Progenitor cell of endocrine pancreas (in vitro differentiated cells): ENCODE measurements around the gene USP27X. TPM values are rescaled to one million over a fixed set of nuclear protein-coding genes. Genes with fewer than 3 reads are reported as not detected.

Experiments
- DNase-seq: peaks from one replicate; pipeline ENCODE4 v3.0.0; 2021; ENCODE audit warnings: low spot score; ENCODE audit not compliant: unreplicated experiment
- H3K27ac Mint-ChIP-seq: 2 replicates; pipeline ENCODE4 v1.8.0; 2021; ENCODE audit warnings: mild to moderate bottlenecking, moderate library complexity, mixed read lengths
- H3K27me3 Mint-ChIP-seq: 2 replicates; pipeline ENCODE4 v1.8.0; 2021; ENCODE audit warnings: mixed read lengths
- H3K36me3 Mint-ChIP-seq: 2 replicates; pipeline ENCODE4 v1.8.0; 2022; ENCODE audit warnings: mixed read lengths; ENCODE audit not compliant: insufficient read depth
- H3K4me1 Mint-ChIP-seq: 2 replicates; pipeline ENCODE4 v1.8.0; 2021; ENCODE audit warnings: low read depth, mixed read lengths
- H3K4me3 Mint-ChIP-seq: 2 replicates; pipeline ENCODE4 v1.8.0; 2021; ENCODE audit warnings: low read depth, mild to moderate bottlenecking, moderate library complexity, mixed read lengths
- H3K9me3 Mint-ChIP-seq: 2 replicates; pipeline ENCODE4 v1.8.0; 2021; ENCODE audit warnings: low read depth, mixed read lengths
- long read RNA-seq: library from polyadenylated mRNA; unstranded; transcript quantifications from one replicate; pipeline ENCODE4 v2.0.0, GENCODE V29; 2020
- total RNA-seq: library from RNA; stranded (reverse); gene quantifications from 2 replicates; pipeline ENCODE4 v1.2.1, GENCODE V29; 2021
- TF ChIP-seq, protein P1 (sequence below): fragments of 200-600 bp; sonication (generic); IDR thresholded peaks from one replicate; pipeline ENCODE4 v1.5.0; 2021; ENCODE audit warnings: antibody characterized with exemption, mild to moderate bottlenecking; ENCODE audit not compliant: unreplicated experiment

The USP27X gene
- 7.4 and 7.6 TPM in 2 replicates for total RNA-seq
- long read RNA-seq = 0 reads

DNA sequence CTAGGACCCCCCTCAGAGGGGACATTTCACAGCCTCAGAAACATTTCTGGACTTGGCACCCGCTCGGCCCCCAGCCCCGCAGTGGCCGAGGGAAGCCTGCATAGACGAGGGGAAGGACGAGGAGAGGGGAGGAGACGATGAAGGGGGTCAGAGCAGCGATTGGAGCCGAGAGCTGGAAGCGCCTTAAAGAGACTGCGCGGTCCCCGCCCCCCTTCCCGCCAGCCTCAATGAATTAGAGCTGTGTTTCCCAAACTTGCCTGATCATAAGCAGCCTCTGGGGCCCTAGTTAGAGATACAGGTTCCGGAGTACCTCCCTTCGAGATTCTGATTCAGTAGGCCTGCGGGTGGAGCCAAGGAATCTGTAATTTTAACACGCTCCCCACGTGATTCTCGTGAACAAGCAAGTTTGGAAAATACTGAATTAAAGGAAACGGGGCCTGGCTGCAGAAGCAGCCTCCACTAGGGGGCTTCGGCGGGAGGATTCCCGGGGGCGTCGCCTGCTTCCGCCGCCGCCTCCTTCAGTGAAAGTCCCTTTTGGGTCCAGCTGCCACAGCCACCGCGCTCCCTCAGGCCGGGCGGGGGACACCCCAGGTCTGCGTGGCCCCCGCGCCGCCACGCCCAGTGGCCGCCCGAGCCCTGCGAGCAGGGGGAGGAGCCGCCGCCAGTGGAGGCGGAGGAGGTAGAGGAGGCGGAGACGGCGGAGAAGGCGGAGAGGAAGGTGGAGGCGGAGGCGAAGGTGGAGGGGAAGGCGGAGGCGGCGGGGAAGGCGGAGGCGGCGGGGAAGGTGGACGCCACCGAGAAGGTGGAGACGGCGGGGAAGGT is at the start of gene USP27X:
Gene USP27X, plus strand, starts transcription at position 651 of the 822 bp plus-strand sequence. CDS start 824 bp downstream, outside the sequence.
- peak within 1 kb of the TSS; percentile 88 for H3K27ac Mint-ChIP-seq
- peaks cover 20% of the 10 kb centered on the region for H3K4me1 Mint-ChIP-seq
- DNase-seq = peak; percentile 55
- H3K36me3 Mint-ChIP-seq = peaks cover 7% of the 10 kb centered on the region
- TF ChIP-seq, protein P1, sequence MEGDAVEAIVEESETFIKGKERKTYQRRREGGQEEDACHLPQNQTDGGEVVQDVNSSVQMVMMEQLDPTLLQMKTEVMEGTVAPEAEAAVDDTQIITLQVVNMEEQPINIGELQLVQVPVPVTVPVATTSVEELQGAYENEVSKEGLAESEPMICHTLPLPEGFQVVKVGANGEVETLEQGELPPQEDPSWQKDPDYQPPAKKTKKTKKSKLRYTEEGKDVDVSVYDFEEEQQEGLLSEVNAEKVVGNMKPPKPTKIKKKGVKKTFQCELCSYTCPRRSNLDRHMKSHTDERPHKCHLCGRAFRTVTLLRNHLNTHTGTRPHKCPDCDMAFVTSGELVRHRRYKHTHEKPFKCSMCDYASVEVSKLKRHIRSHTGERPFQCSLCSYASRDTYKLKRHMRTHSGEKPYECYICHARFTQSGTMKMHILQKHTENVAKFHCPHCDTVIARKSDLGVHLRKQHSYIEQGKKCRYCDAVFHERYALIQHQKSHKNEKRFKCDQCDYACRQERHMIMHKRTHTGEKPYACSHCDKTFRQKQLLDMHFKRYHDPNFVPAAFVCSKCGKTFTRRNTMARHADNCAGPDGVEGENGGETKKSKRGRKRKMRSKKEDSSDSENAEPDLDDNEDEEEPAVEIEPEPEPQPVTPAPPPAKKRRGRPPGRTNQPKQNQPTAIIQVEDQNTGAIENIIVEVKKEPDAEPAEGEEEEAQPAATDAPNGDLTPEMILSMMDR = peak; percentile 69
- peak within 1 kb of the TSS; percentile 83 for H3K4me3 Mint-ChIP-seq
- no peaks in the 10 kb centered on the region for H3K27me3 Mint-ChIP-seq
- peaks cover 7% of the 10 kb centered on the region for H3K9me3 Mint-ChIP-seq

DNA sequence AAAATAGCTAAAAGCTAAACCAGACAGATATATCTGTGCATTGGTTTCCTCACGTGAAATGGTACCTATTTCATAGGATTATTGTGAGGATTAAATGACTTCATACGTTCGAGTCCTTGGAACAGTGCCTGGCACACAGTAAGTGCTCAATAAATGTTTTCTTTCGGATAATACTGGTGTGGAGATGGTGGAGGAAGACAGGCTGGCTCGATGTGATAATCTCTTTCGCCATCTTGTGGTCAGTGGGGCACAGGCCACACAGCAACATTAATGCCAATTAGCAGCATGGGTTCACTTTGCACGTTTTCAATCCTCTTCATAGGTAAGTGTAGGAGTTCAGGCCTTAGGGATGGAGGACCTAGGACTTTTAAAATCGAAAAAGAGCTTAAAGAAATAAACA is 40.9 kb upstream of the USP27X start:
- no peak for DNase-seq
- Mint-ChIP-seq H3K27ac (no peak overlapping the region), H3K4me1 (no peaks in the 10 kb centered on the region), H3K9me3 (peaks cover 5% of the 10 kb centered on the region), H3K27me3 (no peaks in the 10 kb centered on the region), H3K4me3 (no peak overlapping the region), H3K36me3 (no peaks in the 10 kb centered on the region)
- TF ChIP-seq, protein P1 = peak; percentile 66

DNA sequence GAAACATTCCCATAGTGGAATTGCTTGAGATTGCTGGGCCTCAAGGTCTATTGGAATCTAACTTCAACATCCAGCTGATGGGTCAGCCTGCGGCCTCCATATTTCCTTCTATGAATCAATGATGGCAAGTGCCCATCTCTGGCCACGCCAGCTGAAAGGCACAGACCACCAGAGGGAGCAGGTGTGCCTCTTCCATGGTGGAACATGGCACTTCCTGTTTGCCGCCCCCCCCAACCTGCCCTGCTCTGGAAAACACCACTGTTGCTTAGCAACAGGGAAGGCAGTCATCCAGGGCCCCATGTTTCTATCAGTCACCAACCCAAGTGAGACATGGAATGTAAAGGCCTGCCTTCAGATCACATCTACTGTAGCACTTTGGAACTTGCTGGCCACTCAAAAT is 38.6 kb upstream of the USP27X start:
- Mint-ChIP-seq H3K27me3 (no peaks in the 10 kb centered on the region), H3K4me3 (no peak overlapping the region), H3K4me1 (no peaks in the 10 kb centered on the region), H3K27ac (no peak overlapping the region), H3K36me3 (no peaks in the 10 kb centered on the region), H3K9me3 (peaks cover 9% of the 10 kb centered on the region)
- DNase-seq = peak; percentile 39
- TF ChIP-seq, protein P1 = peak; percentile 54

DNA sequence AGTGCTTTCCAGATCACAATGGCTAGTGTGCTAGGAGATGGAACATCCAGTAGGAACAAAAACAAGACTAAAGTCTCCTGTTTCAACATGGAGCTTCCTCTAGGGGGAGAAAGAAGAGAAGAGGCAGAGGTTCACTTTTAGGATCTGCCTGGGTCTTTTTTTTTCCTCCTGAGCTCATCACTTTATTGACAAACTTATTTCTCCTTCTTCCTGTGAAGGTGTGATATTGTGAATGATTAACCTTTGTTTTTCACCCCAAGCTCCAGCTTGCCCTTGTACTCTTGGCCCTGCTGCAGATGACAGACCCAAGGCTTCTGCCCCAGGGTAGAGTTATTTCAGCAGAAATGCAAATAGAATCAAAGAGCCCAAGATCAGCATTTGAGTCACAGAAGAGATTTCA is 36.7 kb upstream of the USP27X start:
- TF ChIP-seq, protein P1 = no peak
- Mint-ChIP-seq H3K9me3 (peaks cover 17% of the 10 kb centered on the region), H3K27me3 (no peaks in the 10 kb centered on the region), H3K4me1 (no peaks in the 10 kb centered on the region), H3K4me3 (no peak overlapping the region), H3K27ac (no peak overlapping the region), H3K36me3 (no peaks in the 10 kb centered on the region)
- no peak for DNase-seq

DNA sequence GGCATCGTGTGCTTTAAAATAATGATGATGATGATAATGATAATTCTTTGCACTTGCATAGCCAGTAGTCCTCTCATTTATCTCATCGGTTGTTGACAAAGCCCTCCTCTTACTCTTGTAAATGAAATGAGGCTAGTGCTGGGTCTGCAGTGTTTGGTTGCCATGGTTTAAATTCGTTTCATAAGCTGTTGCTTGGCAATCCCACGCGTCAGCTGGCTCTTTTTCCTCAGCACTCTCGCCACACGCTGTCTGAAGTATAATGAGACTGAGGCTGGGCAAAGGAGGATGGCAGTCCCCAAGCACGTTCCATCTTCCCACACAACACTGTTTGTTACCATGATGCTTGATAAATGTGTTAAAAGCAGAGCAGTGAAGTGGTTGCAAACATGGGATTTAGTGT is 34.7 kb upstream of the USP27X start:
- H3K4me3 Mint-ChIP-seq = no peak overlapping the region
- H3K27ac Mint-ChIP-seq = no peak overlapping the region
- TF ChIP-seq, protein P1 = no peak

More for the DNA sequence above, 34.7 kb upstream of the USP27X start:
- DNase-seq = no peak
- Mint-ChIP-seq H3K4me1 (no peaks in the 10 kb centered on the region), H3K9me3 (peaks cover 22% of the 10 kb centered on the region), H3K27me3 (no peaks in the 10 kb centered on the region), H3K36me3 (no peaks in the 10 kb centered on the region)
